ENCODE measurements around the gene HAND1.

Gene HAND1

GRCh38 chr5:154514331-154514730 is 36.3 kb upstream of the HAND1 start:
- Mint-ChIP-seq H3K36me3 (ENCODE audit: low read depth) (no peaks in the 10 kb centered on the region), H3K4me1 (peaks cover 19% of the 10 kb centered on the region), H3K27ac (no peak overlapping the region), H3K4me3 (no peak overlapping the region), H3K27me3 (peaks cover 37% of the 10 kb centered on the region), H3K9me3 (no peaks in the 10 kb centered on the region)
- ATAC-seq (peak; percentile 47), DNase-seq (no peak)

DNA sequence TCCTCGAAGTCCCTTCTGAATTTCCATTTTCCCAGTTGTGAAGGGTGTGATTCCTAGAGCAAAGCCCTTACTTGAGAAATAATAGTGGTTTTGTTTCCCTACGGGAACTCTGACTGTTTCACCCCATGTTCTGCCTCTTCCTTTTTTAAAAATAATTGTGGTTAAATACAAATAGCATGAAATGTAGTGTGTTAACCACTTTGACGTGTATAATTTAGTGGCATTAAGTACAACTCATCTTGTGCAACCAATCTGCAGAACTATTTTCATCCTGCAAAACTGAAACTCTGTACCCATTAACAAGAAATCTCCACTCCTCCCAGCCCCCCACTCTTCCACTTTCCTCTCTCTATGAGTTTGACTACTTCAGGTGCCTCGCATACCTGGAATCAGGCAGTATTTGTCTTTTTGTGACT is 35.6 kb upstream of the HAND1 start:
- Mint-ChIP-seq H3K4me1 (peaks cover 19% of the 10 kb centered on the region), H3K36me3 (ENCODE audit: low read depth) (no peaks in the 10 kb centered on the region), H3K27me3 (peaks cover 36% of the 10 kb centered on the region), H3K27ac (peak overlapping the region; percentile 15), H3K9me3 (no peaks in the 10 kb centered on the region), H3K4me3 (no peak overlapping the region)
- ATAC-seq (peak; percentile 67), DNase-seq (peak; percentile 14)

GRCh38 chr5:154511984-154512383 is 34.0 kb upstream of the HAND1 start:
- Mint-ChIP-seq H3K9me3 (no peaks in the 10 kb centered on the region), H3K4me1 (peaks cover 19% of the 10 kb centered on the region), H3K27me3 (peaks cover 29% of the 10 kb centered on the region), H3K27ac (no peak overlapping the region), H3K4me3 (no peak overlapping the region), H3K36me3 (ENCODE audit: low read depth) (no peaks in the 10 kb centered on the region)
- no peak for DNase-seq
- no peak for ATAC-seq

DNA sequence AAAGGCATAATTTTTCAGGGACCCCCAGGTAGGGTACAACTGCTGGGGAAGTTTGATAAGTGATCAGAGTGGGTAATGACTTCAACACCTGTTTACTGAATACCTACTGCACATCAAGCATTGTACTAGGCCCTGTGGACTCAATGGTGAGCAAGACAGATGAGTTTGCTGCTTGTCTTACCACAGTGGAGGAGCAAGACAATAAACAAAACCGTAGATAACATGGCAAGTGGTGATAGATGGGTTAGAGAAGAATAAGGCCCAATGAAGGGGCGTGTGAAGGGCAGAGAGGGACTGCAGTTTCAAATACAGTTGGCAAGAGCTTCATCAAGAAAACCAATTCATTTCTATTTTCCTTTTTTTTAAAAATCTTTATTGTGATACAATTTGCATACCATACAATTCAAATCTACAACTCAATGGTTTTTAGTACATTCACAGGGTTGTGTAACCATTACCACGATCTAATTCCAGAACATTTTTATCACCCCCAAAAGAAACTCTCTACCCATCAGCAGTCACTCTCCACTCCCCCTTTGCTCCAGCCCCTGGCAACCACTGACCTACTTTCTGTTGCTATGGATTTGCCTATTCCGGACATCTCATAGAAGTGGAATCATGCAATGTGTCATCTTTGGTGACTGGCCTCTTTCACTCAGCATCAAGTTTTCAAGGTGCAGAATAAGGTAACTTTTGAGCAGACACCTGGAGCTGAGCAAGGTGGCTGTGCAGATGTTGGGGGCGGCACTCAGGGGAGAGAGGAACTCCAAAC is 31.9 kb upstream of the HAND1 start:
- Mint-ChIP-seq H3K27ac (no peak overlapping the region), H3K4me3 (no peak overlapping the region), H3K4me1 (peaks cover 16% of the 10 kb centered on the region), H3K9me3 (no peaks in the 10 kb centered on the region), H3K27me3 (peaks cover 34% of the 10 kb centered on the region), H3K36me3 (ENCODE audit: low read depth) (no peaks in the 10 kb centered on the region)
- ATAC-seq (no peak), DNase-seq (no peak)

GRCh38 chr5:154508114-154508513 is 30.1 kb upstream of the HAND1 start:
- DNase-seq (no peak), ATAC-seq (no peak)
- H3K4me1 Mint-ChIP-seq = peaks cover 4% of the 10 kb centered on the region
- no peaks in the 10 kb centered on the region for H3K36me3 Mint-ChIP-seq (ENCODE audit: low read depth)
- H3K4me3 Mint-ChIP-seq = no peak overlapping the region
- H3K27ac Mint-ChIP-seq = no peak overlapping the region
- no peaks in the 10 kb centered on the region for H3K9me3 Mint-ChIP-seq
- H3K27me3 Mint-ChIP-seq = peaks cover 35% of the 10 kb centered on the region

DNA sequence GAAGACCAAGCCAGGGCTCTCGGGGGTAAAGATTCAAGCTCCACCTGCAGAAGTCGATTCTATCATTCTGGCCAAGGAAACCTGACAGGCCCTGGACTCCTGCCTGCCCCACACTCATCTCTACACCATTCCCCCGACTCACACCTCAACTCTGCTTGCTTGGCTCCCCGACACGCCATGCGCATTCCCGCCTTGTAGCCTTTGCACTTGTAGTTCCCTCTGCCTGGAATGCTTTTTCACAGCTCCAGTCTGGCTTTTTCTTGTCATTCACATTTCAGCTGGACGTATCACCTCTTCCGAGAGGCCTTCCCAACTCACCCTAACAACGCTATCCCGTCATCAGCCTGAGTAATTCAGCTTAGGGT is 28.7 kb upstream of the HAND1 start:
- Mint-ChIP-seq H3K27me3 (peaks cover 48% of the 10 kb centered on the region), H3K27ac (no peak overlapping the region), H3K4me1 (peaks cover 8% of the 10 kb centered on the region), H3K36me3 (ENCODE audit: low read depth) (no peaks in the 10 kb centered on the region), H3K9me3 (no peaks in the 10 kb centered on the region), H3K4me3 (no peak overlapping the region)
- ATAC-seq = no peak
- DNase-seq = no peak

- no peak for ATAC-seq
- Mint-ChIP-seq H3K36me3 (ENCODE audit: low read depth) (no peaks in the 10 kb centered on the region), H3K27ac (no peak overlapping the region), H3K4me1 (peaks cover 8% of the 10 kb centered on the region), H3K4me3 (no peak overlapping the region), H3K27me3 (peaks cover 44% of the 10 kb centered on the region), H3K9me3 (no peaks in the 10 kb centered on the region)
- DNase-seq = no peak
These were observed 28.2 kb upstream of the HAND1 start for GRCh38 chr5:154506049-154506715.

- Mint-ChIP-seq H3K27me3 (peaks cover 43% of the 10 kb centered on the region), H3K9me3 (no peaks in the 10 kb centered on the region)
These were observed 27.5 kb upstream of the HAND1 start for GRCh38 chr5:154505567-154505966.

GRCh38 chr5:154503698-154504039 is 25.6 kb upstream of the HAND1 start:
- peak overlapping the region; percentile 41 for H3K27ac Mint-ChIP-seq
- H3K4me1 Mint-ChIP-seq = peaks cover 8% of the 10 kb centered on the region
- H3K27me3 Mint-ChIP-seq = peaks cover 33% of the 10 kb centered on the region
- H3K9me3 Mint-ChIP-seq = no peaks in the 10 kb centered on the region
- DNase-seq = no peak
- ATAC-seq = no peak
- no peaks in the 10 kb centered on the region for H3K36me3 Mint-ChIP-seq (ENCODE audit: low read depth)
- H3K4me3 Mint-ChIP-seq = no peak overlapping the region

More at GRCh38 chr5:154505567-154505966, 27.5 kb upstream of the HAND1 start:
- no peak for DNase-seq
- Mint-ChIP-seq H3K36me3 (ENCODE audit: low read depth) (no peaks in the 10 kb centered on the region), H3K4me1 (peaks cover 8% of the 10 kb centered on the region), H3K27ac (no peak overlapping the region), H3K4me3 (no peak overlapping the region)
- ATAC-seq = no peak

DNA sequence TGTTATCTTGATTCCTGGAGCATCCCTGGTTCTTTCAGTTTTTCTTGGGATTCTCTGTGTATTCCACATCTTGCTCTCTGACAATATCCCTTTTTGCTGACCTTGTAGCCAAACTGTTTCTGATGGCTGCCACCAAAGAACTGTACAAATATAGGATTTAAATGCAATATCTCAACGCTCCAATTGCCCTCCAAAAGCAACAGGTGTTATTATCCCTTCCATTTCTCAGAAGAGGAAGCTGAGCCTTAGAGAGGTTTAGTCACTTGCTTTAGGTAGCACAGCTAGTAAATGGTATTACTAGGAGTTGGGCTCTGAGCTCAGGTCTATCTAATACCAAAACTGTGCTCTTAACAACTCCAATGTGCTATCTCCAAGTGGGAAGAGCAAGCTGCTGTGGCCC is 24.2 kb upstream of the HAND1 start:
- Mint-ChIP-seq H3K4me1 (peaks cover 8% of the 10 kb centered on the region), H3K9me3 (no peaks in the 10 kb centered on the region), H3K27me3 (peaks cover 41% of the 10 kb centered on the region), H3K27ac (no peak overlapping the region), H3K4me3 (no peak overlapping the region), H3K36me3 (ENCODE audit: low read depth) (no peaks in the 10 kb centered on the region)
- DNase-seq (no peak), ATAC-seq (no peak)

- peaks cover 8% of the 10 kb centered on the region for H3K4me1 Mint-ChIP-seq
- ATAC-seq = no peak
- no peak overlapping the region for H3K27ac Mint-ChIP-seq
- no peak for DNase-seq
- H3K9me3 Mint-ChIP-seq = no peaks in the 10 kb centered on the region
- peaks cover 39% of the 10 kb centered on the region for H3K27me3 Mint-ChIP-seq
- H3K36me3 Mint-ChIP-seq (ENCODE audit: low read depth) = no peaks in the 10 kb centered on the region
- H3K4me3 Mint-ChIP-seq = no peak overlapping the region
These were observed 23.5 kb upstream of the HAND1 start for GRCh38 chr5:154501566-154501965.

DNA sequence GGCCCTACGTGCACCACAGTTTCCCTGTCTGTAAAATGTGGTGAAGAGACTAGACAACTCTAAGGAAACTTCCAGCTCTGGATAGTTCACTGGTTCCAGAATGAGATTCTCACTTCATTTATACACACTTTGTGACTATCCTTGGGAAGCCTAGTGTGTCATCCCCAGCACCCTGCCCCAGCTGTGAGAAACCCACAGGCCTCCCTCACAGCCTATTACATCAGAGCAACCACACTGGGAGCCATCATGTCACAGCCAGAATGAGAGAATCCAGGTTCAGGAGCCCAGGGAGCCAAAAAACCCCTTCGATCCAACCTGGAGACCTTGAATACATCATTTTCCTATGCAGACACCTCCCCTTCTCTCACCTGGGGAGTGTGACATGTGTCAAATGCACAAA is 21.0 kb upstream of the HAND1 start:
- Mint-ChIP-seq H3K27ac (no peak overlapping the region), H3K27me3 (peaks cover 50% of the 10 kb centered on the region), H3K36me3 (ENCODE audit: low read depth) (no peaks in the 10 kb centered on the region)

DNA sequence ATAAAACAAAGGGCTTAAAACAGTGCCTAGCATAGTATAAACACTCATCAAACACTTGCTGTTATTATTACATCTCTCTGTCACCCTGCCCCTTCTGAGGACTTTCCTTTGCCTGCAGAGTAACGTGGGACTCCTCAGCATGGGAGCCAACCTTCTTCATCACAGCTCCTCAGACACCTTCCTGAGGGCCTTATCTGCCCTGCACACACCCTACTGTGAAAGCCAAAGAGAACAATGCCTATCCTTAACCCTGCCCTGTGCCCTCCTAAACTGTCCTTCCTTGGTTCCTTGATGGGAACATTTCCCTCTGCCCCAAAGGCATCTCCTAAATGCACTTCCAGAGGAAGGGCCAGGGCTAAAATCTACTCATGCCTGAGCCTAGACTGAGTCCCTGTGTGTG is 20.6 kb upstream of the HAND1 start:
- Mint-ChIP-seq H3K27ac (no peak overlapping the region), H3K27me3 (peaks cover 52% of the 10 kb centered on the region), H3K36me3 (ENCODE audit: low read depth) (no peaks in the 10 kb centered on the region), H3K9me3 (no peaks in the 10 kb centered on the region), H3K4me3 (no peak overlapping the region), H3K4me1 (peaks cover 6% of the 10 kb centered on the region)
- no peak for DNase-seq
- no peak for ATAC-seq

More for the DNA sequence above, 21.0 kb upstream of the HAND1 start:
- no peak for ATAC-seq
- no peaks in the 10 kb centered on the region for H3K9me3 Mint-ChIP-seq
- H3K4me3 Mint-ChIP-seq = no peak overlapping the region
- no peak for DNase-seq
- H3K4me1 Mint-ChIP-seq = peaks cover 8% of the 10 kb centered on the region

- H3K9me3 Mint-ChIP-seq = no peaks in the 10 kb centered on the region
- H3K4me1 Mint-ChIP-seq = no peaks in the 10 kb centered on the region
These were observed 16.0 kb upstream of the HAND1 start for GRCh38 chr5:154494036-154494435.

DNA sequence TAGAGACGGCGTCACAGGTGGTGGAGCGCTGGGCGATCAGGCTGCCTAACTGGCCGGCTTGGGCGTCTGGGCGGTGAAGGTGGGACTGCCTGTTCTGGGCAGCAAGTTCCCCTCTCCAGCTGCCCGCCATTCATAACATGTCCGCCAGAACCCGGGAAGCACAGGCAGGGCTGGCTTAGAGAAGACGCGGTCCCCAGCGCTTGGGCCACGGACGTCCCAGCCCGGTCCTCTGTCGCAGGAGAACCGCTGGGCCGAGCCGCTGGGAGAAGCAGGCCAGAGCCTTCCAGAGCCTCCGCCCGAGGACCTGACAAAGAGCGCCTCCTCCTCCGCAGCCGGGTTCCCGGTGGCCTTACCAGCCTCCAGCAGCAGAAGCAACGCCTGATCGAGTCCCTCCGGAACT is 15.2 kb upstream of the HAND1 start:
- no peaks in the 10 kb centered on the region for H3K4me1 Mint-ChIP-seq
- no peak overlapping the region for H3K27ac Mint-ChIP-seq
- DNase-seq (no peak), ATAC-seq (no peak)
- H3K27me3 Mint-ChIP-seq = peaks cover 63% of the 10 kb centered on the region
- H3K36me3 Mint-ChIP-seq (ENCODE audit: low read depth) = no peaks in the 10 kb centered on the region
- no peaks in the 10 kb centered on the region for H3K9me3 Mint-ChIP-seq
- no peak overlapping the region for H3K4me3 Mint-ChIP-seq

More at GRCh38 chr5:154494036-154494435, 16.0 kb upstream of the HAND1 start:
- no peak overlapping the region for H3K4me3 Mint-ChIP-seq
- peaks cover 63% of the 10 kb centered on the region for H3K27me3 Mint-ChIP-seq
- DNase-seq = no peak
- H3K27ac Mint-ChIP-seq = no peak overlapping the region
- ATAC-seq = no peak
- H3K36me3 Mint-ChIP-seq (ENCODE audit: low read depth) = no peaks in the 10 kb centered on the region

Data from activated naive CD8-positive, alpha-beta T cell treated with anti-CD3 and anti-CD28 coated beads, Interleukin-2, amount 50 U/mL, for 24 hours (primary cell).